HG03064 (cell line): Measurements from ENCODE around the gene B3GALNT2.
"Not testable (repeated sequence)": the region's sequence is repeated elsewhere in the genome, so short reads cannot be mapped to it uniquely, and the experiment has no call there.

ENCODE experiments used
- ATAC-seq: cut with Tn5 transposase; IDR thresholded peaks from one replicate; pipeline ENCODE4 v1.9.1; 2021; ENCODE audit warnings: low read depth; ENCODE audit not compliant: unreplicated experiment

Gene B3GALNT2

DNA sequence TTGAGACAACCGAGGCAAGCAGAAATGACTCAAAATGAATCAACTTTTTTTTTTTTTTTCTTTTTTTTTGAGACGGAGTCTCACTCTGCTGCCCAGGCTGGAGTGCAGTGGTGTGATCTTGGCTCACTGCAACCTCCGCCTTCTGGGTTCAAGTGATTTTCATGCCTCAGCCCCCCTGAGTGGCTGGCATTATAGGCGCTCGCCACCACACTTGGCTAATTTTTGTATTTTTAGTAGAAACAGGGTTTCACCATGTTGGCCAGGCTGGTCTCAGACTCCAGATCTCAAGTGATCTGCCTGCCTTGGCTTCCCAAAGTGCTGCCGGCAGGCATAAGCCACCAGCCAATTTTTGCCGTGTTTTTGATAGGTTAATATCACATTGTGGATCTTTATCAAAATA is 46.4 kb downstream of the B3GALNT2 start:
- ATAC-seq: not testable (repeated sequence)

DNA sequence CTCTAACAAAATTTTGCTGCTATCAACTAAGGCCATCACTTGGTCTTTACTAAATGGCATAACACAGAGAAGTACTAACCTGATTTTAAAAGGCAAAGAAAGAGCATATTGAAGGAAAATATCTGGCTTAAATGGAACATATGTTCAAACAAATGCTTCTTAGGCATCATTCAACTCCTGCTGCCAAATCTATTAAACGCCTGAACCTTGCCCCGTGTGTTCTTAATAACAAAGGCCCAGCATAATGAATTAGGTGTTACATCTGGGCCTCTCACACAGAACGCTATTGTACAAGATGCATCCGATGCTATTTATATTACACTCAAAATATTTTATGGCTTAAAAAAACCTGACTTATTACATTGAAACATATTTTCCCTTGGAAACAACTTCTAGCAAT is 48.4 kb downstream of the B3GALNT2 start:
- no peak for ATAC-seq

- no peak for ATAC-seq
Observed at GRCh38 chr1:235455097-235455496, 49.2 kb downstream of the B3GALNT2 start.

GRCh38 chr1:235454021-235454420 is 50.2 kb downstream of the B3GALNT2 start:
- ATAC-seq: no peak

DNA sequence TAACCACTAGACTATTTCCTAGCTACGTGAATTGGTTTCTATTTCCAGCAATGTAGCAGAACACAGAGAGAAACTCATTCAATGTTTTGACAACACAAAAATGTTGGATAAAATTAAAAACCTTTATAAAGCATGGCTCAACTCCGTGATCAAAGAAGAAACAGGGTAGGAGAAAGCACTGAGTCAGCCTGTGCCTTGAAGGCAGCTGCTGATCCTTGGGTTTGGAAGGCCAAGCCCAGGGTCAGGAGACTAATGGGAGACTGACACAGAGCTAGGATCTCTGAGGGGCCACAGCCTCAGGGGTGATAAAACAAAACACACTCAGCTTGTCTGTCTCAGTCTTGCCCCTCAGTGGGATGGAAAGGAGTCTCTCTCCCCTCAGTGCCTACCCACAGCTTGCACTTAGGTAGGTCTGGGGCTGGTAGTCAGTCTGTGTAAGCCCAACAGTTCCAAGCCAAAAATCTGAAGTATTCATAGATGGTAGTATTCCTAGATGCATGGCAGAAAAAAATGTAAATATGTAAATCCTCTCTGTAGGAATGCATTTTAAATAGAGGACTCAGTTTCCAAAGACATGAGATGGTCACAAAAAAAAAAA is 53.3 kb downstream of the B3GALNT2 start:
- ATAC-seq: no peak

DNA sequence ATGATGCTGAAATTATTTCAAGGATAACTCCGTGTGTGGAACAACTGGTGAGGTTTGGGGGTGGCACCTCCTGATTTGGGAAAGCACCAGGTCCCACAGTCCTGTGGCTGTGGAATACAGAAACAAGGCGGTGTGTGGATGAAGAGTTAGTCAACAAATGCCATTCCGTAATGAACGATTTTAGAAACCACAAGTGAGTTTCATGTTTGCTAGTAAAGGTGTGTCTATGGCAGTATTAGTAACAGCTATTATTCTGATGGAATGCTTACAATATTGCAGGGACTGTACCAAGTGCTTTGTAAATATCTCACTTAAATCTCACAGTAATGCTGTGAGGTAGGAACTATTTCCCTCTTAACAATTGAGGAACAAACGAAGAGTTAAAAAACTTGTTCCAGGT is 53.8 kb downstream of the B3GALNT2 start:
- ATAC-seq: no peak

GRCh38 chr1:235448616-235449015 is 55.6 kb downstream of the B3GALNT2 start:
- ATAC-seq: no peak

DNA sequence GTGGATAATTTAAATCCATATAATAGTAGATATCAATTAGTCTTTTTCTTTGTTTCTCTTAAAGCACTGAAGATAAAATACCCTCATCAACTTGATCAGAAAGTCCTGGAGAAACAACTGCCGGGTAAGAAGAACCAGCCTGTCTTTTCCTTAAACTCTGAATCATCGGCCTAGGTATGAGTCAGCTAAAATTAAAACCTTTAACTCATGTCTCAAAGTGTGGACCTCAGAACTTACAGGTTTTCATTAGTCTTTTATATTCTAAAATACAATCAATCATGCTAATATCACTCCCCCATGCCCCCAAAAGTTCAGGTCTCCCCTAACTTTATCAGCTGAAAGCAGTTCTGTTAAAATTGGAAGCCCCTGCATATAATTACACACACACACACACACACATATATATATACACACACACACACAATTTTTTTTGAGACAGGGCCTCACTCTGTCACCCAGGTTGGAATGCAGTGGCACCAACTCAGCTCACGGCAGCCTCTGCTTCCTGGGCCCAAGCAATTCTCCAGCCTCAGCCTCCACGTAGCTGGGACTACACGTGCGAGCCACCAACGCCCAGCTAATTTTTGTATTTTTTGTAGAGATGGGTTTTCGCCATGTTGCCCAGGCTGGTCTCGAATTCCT is 61.3 kb downstream of the B3GALNT2 start:
- ATAC-seq: no peak

DNA sequence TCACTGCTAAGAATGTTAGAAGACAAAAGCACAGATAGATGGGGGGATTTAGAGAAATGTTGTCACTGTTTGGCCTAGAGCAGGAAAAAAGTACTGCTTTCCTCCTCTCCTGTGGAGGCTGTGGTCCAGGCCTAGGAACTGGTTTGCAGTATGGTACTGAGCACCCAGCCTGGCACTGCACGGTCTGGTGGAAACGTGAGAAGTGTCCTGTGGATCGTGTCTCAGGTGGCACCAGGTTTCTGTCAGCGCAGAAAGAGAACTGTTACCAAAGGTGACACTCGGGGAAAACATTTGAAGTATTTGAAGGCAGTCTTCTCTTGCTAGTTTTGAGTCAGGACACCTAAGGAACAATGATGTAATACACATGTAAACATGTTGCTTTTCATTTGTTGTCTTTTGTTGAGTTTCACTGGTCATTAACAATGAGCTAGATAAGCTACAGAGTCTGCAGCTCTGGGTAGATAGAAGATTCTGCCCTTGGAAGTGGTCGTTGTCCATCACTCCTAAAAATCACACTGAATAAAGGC is 63.0 kb downstream of the B3GALNT2 start:
- ATAC-seq: no peak

DNA sequence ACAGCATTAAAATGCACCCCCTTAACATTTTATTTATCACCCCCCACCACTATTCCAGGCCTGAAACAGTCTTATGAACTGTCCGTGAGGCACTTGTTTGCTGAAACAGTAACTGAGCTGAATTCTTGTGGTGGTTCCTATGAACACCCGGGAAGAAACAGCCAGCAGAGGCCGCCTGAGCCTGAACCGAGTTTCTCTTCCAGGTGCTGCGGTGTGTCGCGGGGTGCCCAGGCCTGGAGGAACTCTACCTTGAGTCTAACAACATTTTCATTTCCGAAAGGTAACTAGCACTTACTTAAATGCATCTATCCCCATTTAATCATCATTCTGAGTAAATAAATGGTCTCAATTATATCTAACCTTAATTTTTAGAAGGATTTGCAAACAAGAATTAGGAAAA is 70.3 kb downstream of the B3GALNT2 start:
- ATAC-seq: no peak

DNA sequence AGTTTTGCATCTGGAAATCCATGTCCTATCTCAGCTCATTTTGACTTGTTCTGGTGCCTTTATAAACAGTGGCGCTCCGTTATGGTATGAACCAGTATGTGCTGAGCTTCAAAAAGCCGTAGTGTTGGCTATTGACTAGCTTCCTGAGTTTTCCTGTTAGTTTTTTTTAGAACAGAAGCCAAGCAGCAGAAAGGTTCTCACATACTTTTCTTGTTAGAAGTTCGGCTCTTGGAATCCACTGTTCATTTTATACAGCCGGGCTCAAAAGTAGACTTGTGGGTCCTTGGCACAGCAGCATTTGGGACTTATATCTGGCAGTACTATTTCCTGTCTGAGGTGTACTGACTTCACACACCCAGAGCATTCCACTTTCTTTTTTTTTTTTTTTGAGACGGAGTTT is 73.3 kb downstream of the B3GALNT2 start:
- ATAC-seq: no peak

GRCh38 chr1:235429143-235429542 is 75.1 kb downstream of the B3GALNT2 start:
- no peak for ATAC-seq

GRCh38 chr1:235427447-235427846 is 76.8 kb downstream of the B3GALNT2 start:
- ATAC-seq: no peak

DNA sequence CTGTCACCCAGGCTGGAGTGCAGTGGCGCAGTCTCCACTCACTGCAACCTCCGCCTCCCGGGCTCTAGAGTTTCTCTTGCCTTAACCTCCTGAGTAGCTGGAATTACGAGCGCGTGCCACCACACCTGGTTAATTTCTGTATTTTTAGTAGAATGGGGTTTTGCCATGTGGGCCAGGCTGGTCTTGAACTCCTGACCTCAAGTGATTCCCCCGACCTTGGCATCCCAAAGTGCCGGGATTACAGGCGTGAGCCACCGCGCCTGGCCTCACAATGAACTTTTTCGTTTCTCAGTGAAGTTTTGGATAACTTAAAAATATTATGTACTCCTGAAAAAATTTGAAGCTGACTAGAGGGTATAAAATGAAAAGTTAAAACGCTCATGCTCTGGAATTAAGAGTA is 77.6 kb downstream of the B3GALNT2 start:
- ATAC-seq: no peak

DNA sequence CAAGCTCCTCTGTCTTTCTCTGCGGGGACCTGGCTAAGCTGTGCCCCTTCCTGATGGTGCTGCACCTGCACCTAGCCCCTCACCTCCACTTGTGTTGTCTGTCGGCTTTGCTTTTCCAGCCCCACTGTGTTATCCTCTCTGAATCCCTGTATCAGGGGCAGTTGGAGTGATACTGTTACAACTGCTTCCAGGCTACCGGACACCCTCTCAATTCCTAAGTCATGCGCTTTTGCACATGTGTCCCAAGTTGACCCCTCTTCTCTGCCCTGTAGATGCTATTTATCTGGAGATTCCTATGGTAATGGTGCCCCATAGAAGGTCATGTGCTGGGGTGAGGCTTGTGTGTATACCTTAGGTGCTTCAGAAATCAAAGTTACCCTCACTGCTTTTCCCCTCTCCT is 78.1 kb downstream of the B3GALNT2 start:
- ATAC-seq: no peak

GRCh38 chr1:235425357-235425756 is 78.9 kb downstream of the B3GALNT2 start:
- no peak for ATAC-seq

- ATAC-seq: no peak
Observed at GRCh38 chr1:235424092-235424491, 80.2 kb downstream of the B3GALNT2 start.

DNA sequence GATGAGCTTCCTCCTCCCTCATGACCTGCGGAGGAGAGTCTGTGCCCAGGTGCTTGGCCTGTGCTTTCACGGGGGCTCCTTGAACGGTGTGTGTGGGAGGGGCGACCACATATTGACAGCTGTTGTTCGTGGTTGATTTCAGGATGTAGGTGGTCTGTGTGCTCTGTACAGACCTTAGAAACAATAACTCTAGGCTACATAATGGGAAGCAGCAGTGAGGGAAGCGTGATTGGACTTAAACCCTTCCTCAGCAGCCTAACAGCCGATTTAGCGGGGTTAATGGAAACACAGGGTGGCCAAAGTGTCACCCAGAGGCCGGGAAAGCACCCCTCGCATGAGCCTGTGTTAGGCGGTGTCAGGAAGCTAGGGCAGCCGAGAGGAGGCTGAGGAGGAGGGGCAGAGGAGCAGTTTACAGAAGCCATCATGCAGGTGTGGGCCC is 81.0 kb downstream of the B3GALNT2 start:
- peak; percentile 68 for ATAC-seq

GRCh38 chr1:235421751-235422150 is 82.5 kb downstream of the B3GALNT2 start:
- ATAC-seq: no peak

- no peak for ATAC-seq
Observed at GRCh38 chr1:235417086-235417697, 87.1 kb downstream of the B3GALNT2 start.

GRCh38 chr1:235416662-235417049 is 87.6 kb downstream of the B3GALNT2 start:
- ATAC-seq: no peak
